ENCODE measurements around the gene A2M. TPM values are rescaled to one million over a fixed set of nuclear protein-coding genes. Genes with fewer than 3 reads are reported as not detected.

The A2M gene
- total and polyA plus RNA-seq, 9 of the 15 experiments (the other 6 are each of a cell fraction or from before 2014, with no cell fraction given) = 0.08 to 2.3 TPM; not detected in 7

- in situ Hi-C loops (cut with MboI) (no loop called here), intact Hi-C loops (cut with micrococcal nuclease) (no loop called here)
- Histone ChIP-seq H3K36me3 (ENCODE audit: control insufficient read depth, insufficient read depth, low read length) (no peaks in the 10 kb centered on the region), H3K9me1 (ENCODE audit: control insufficient read depth, insufficient read depth, low read length) (no peaks in the 10 kb centered on the region), H2AFZ (ENCODE audit: low read depth, low read length) (no peak overlapping the region), H3K4me2 (ENCODE audit: insufficient read depth, low read length) (no peak overlapping the region), H3K79me2 (ENCODE audit: control insufficient read depth, insufficient read depth, low read length) (no peaks in the 10 kb centered on the region), H3K9me3 (replicated peaks; ENCODE audit: control insufficient read depth, insufficient read depth, low read depth, low read length) (no peaks in the 10 kb centered on the region), H3K27ac (ENCODE audit: extremely low read depth, low read depth, low read length) (no peak overlapping the region), H3K4me1 (replicated peaks in 1 of 2; ENCODE audit: control insufficient read depth in 2 of 2, insufficient read depth in 2 of 2, low read length in 2 of 2) (no peaks in the 10 kb centered on the region), H3K9ac (ENCODE audit: insufficient read depth in 1 of 2, low read depth in 2 of 2, low read length in 2 of 2) (no peak overlapping the region), H4K20me1 (replicated peaks; ENCODE audit: control insufficient read depth, insufficient read depth, low read length) (no peaks in the 10 kb centered on the region), H3K4me3 (no peak overlapping the region), H3K27me3 (ENCODE audit: control insufficient read depth in 2 of 2, insufficient read depth in 2 of 2, low read length in 2 of 2) (peaks cover 0 to 15% of the 10 kb centered on the region in 2 experiments; a peak in 2 of 5 replicates)
- no peak for DNase-seq (ENCODE audit: extremely low read depth in 1 of 4, low spot score in 3 of 4)
- no peak for ATAC-seq
- no TSS peak for BruUV-seq (replicated peaks)
- no peak for FAIRE-seq
- ChIA-PET POLR2A (no interaction called here), CTCF (ENCODE audit: low intra/inter-chr PET ratio) (interaction anchor here (0.6 kb wide), 1 partner anchor 1020 kb away, joined by 4 read pairs; no protein-coding TSS in a partner anchor)
- TF ChIP-seq IFI16 (CRISPR knock-in tag; IDR thresholded peaks at IDR 0.05) = no peak
- TF ChIP-seq ZFX (CRISPR knock-in tag; IDR thresholded peaks at IDR 0.05) = no peak
- no peak for TF ChIP-seq STAT5B (CRISPR knock-in tag; IDR thresholded peaks at IDR 0.05)
- 3% methylated on average over 2 of the region's 3 CpGs for WGBS (ENCODE audit: insufficient coverage, low coverage, missing lambda C conversion rate)
Measured at GRCh38 chr12:9095322-9095721, 20.4 kb downstream of the A2M start.

- ChIA-PET CTCF (ENCODE audit: low intra/inter-chr PET ratio) (no interaction called here), POLR2A (no interaction called here)
- Histone ChIP-seq H3K4me2 (ENCODE audit: insufficient read depth, low read length) (no peak overlapping the region), H3K4me3 (no peak overlapping the region), H3K4me1 (replicated peaks in 1 of 2; ENCODE audit: control insufficient read depth in 2 of 2, insufficient read depth in 2 of 2, low read length in 2 of 2) (no peaks in the 10 kb centered on the region), H4K20me1 (replicated peaks; ENCODE audit: control insufficient read depth, insufficient read depth, low read length) (no peaks in the 10 kb centered on the region), H3K36me3 (ENCODE audit: control insufficient read depth, insufficient read depth, low read length) (no peaks in the 10 kb centered on the region), H3K79me2 (ENCODE audit: control insufficient read depth, insufficient read depth, low read length) (no peaks in the 10 kb centered on the region), H3K9me1 (ENCODE audit: control insufficient read depth, insufficient read depth, low read length) (no peaks in the 10 kb centered on the region), H3K9me3 (replicated peaks; ENCODE audit: control insufficient read depth, insufficient read depth, low read depth, low read length) (no peaks in the 10 kb centered on the region), H3K9ac (ENCODE audit: insufficient read depth in 1 of 2, low read depth in 2 of 2, low read length in 2 of 2) (no peak overlapping the region), H3K27me3 (ENCODE audit: control insufficient read depth in 2 of 2, insufficient read depth in 2 of 2, low read length in 2 of 2) (peaks cover 0 to 15% of the 10 kb centered on the region in 2 experiments; a peak in 2 of 5 replicates), H3K27ac (ENCODE audit: extremely low read depth, low read depth, low read length) (no peak overlapping the region), H2AFZ (ENCODE audit: low read depth, low read length) (no peak overlapping the region)
- FAIRE-seq (no peak), ATAC-seq (no peak), DNase-seq (ENCODE audit: extremely low read depth in 1 of 4, low spot score in 3 of 4) (no peak)
- 10% methylated on average over 3 of the region's 3 CpGs for WGBS (ENCODE audit: insufficient coverage, low coverage, missing lambda C conversion rate)
- in situ Hi-C loops (cut with MboI) = no loop called here
- BruUV-seq (replicated peaks) = no TSS peak
- intact Hi-C loops (cut with micrococcal nuclease) = no loop called here
- no peak for TF ChIP-seq ZNF318 (IDR thresholded peaks at IDR 0.05; ENCODE audit: borderline replicate concordance in 1 of 2, low read depth in 1 of 2)
Measured at GRCh38 chr12:9094512-9095206, 21.1 kb downstream of the A2M start.

Data from K562 (cell line).